IPS DF 6.9 (cell line): Measurements from ENCODE around the gene KDM7A.

Experiments
- DNase-seq: peaks from one replicate; pipeline ENCODE4 v3.0.0-alpha.2; 2013; ENCODE audit warnings: low read depth, low spot score
- H3K27ac ChIP-seq: one replicate; pipeline ENCODE4 v1.5.1; 2013; ENCODE audit warnings: low read length, control low read depth
- H3K27me3 ChIP-seq: 2 replicates; pipeline ENCODE4 v1.6.1; 2013; ENCODE audit warnings: mild to moderate bottlenecking, low read length; ENCODE audit not compliant: control insufficient read depth, insufficient read depth
- H3K36me3 ChIP-seq: 2 replicates; pipeline ENCODE4 v1.6.1; 2013; ENCODE audit warnings: low read length; ENCODE audit not compliant: control insufficient read depth, insufficient read depth
- H3K4me1 ChIP-seq: 2 replicates; pipeline ENCODE4 v1.6.1; 2013; ENCODE audit warnings: low read length; ENCODE audit not compliant: control insufficient read depth, insufficient read depth
- H3K4me3 ChIP-seq: 2 replicates; pipeline ENCODE4 v1.5.1; 2013; ENCODE audit warnings: mild to moderate bottlenecking, low read length
- H3K9me3 ChIP-seq: 2 replicates; pipeline ENCODE4 v1.6.1; 2013; ENCODE audit warnings: low read length, inconsistent platforms; ENCODE audit not compliant: control insufficient read depth, insufficient read depth
- WGBS: extraction: QIAGEN DNeasy Blood & Tissue Kit; methylation state at CpG from one replicate; pipeline ENCODE4 v1.1.7; 2013; ENCODE audit warnings: mixed read lengths, missing lambda C conversion rate; ENCODE audit not compliant: insufficient read length, insufficient coverage; 5-methylcytosine and 5-hydroxymethylcytosine counted together

The KDM7A gene

GRCh38 chr7:140200061-140200989 lies 23.5 kb upstream of the KDM7A start:
- whole genome bisulfite sequencing: no CpG with 5 or more reads among the region's 15 CpGs
- H3K4me1 ChIP-seq: no peaks in the 10 kb centered on the region
- no peak for DNase-seq
- H3K27me3 ChIP-seq: no peaks in the 10 kb centered on the region
- H3K36me3 ChIP-seq: no peaks in the 10 kb centered on the region
- no peak overlapping the region for H3K27ac ChIP-seq
- no peaks in the 10 kb centered on the region for H3K9me3 ChIP-seq
- H3K4me3 ChIP-seq: no peak overlapping the region

- no peaks in the 10 kb centered on the region for H3K36me3 ChIP-seq
- H3K4me1 ChIP-seq: no peaks in the 10 kb centered on the region
- WGBS: 100% methylated on average over 1 of the region's 2 CpGs
- H3K9me3 ChIP-seq: no peaks in the 10 kb centered on the region
- no peak for DNase-seq
- H3K27me3 ChIP-seq: no peaks in the 10 kb centered on the region
- no peak overlapping the region for H3K27ac ChIP-seq
- no peak overlapping the region for H3K4me3 ChIP-seq
These were observed 21.2 kb upstream of the KDM7A start for GRCh38 chr7:140197938-140198337.

- H3K27me3 ChIP-seq: no peaks in the 10 kb centered on the region
- no peaks in the 10 kb centered on the region for H3K4me1 ChIP-seq
- no peak overlapping the region for H3K4me3 ChIP-seq
- no peaks in the 10 kb centered on the region for H3K36me3 ChIP-seq
- no peak for DNase-seq
- no CpG with 5 or more reads among the region's 9 CpGs for WGBS
- H3K27ac ChIP-seq: no peak overlapping the region
- H3K9me3 ChIP-seq: no peaks in the 10 kb centered on the region
These were observed 20.6 kb upstream of the KDM7A start for GRCh38 chr7:140197218-140197890.

GRCh38 chr7:140196361-140197217 lies 19.8 kb upstream of the KDM7A start:
- Histone ChIP-seq H3K27ac (no peak overlapping the region), H3K4me3 (no peak overlapping the region), H3K4me1 (no peaks in the 10 kb centered on the region), H3K27me3 (no peaks in the 10 kb centered on the region), H3K36me3 (no peaks in the 10 kb centered on the region), H3K9me3 (no peaks in the 10 kb centered on the region)
- WGBS: no CpG with 5 or more reads among the region's 10 CpGs
- DNase-seq: no peak

GRCh38 chr7:140195859-140196258 lies 19.1 kb upstream of the KDM7A start:
- H3K9me3 ChIP-seq: no peaks in the 10 kb centered on the region
- WGBS: no CpG with 5 or more reads among the region's 1 CpG
- H3K27ac ChIP-seq: no peak overlapping the region
- H3K4me1 ChIP-seq: no peaks in the 10 kb centered on the region
- no peak overlapping the region for H3K4me3 ChIP-seq
- no peaks in the 10 kb centered on the region for H3K27me3 ChIP-seq
- DNase-seq: no peak
- no peaks in the 10 kb centered on the region for H3K36me3 ChIP-seq

GRCh38 chr7:140192620-140193019 lies 15.8 kb upstream of the KDM7A start:
- Histone ChIP-seq H3K27ac (no peak overlapping the region), H3K27me3 (no peaks in the 10 kb centered on the region), H3K9me3 (no peaks in the 10 kb centered on the region), H3K36me3 (no peaks in the 10 kb centered on the region), H3K4me1 (no peaks in the 10 kb centered on the region), H3K4me3 (no peak overlapping the region)
- no peak for DNase-seq

- Histone ChIP-seq H3K9me3 (no peaks in the 10 kb centered on the region), H3K4me3 (no peak overlapping the region), H3K4me1 (no peaks in the 10 kb centered on the region), H3K27me3 (no peaks in the 10 kb centered on the region), H3K27ac (no peak overlapping the region), H3K36me3 (no peaks in the 10 kb centered on the region)
- no peak for DNase-seq
- WGBS: no CpG with 5 or more reads among the region's 3 CpGs
These were observed 15.4 kb upstream of the KDM7A start for GRCh38 chr7:140192176-140192575.

GRCh38 chr7:140190588-140190987 lies 13.8 kb upstream of the KDM7A start:
- no peaks in the 10 kb centered on the region for H3K9me3 ChIP-seq
- no peaks in the 10 kb centered on the region for H3K4me1 ChIP-seq
- no peaks in the 10 kb centered on the region for H3K36me3 ChIP-seq
- no peak for DNase-seq
- H3K27ac ChIP-seq: no peak overlapping the region
- no peak overlapping the region for H3K4me3 ChIP-seq
- H3K27me3 ChIP-seq: no peaks in the 10 kb centered on the region

- no peak for DNase-seq
- WGBS: no CpG with 5 or more reads among the region's 2 CpGs
- Histone ChIP-seq H3K4me1 (no peaks in the 10 kb centered on the region), H3K27me3 (no peaks in the 10 kb centered on the region), H3K9me3 (no peaks in the 10 kb centered on the region), H3K4me3 (no peak overlapping the region), H3K27ac (no peak overlapping the region), H3K36me3 (no peaks in the 10 kb centered on the region)
These were observed 13.1 kb upstream of the KDM7A start for GRCh38 chr7:140189917-140190316.

GRCh38 chr7:140182917-140183316 lies 6.1 kb upstream of the KDM7A start:
- peaks cover 2% of the 10 kb centered on the region; the same call in 1 of the 2 replicates for H3K27me3 ChIP-seq
- H3K9me3 ChIP-seq: no peaks in the 10 kb centered on the region
- no peaks in the 10 kb centered on the region for H3K4me1 ChIP-seq
- no peak for DNase-seq
- no peak overlapping the region for H3K4me3 ChIP-seq
- no CpG with 5 or more reads among the region's 4 CpGs for WGBS
- no peaks in the 10 kb centered on the region for H3K36me3 ChIP-seq
- no peak overlapping the region for H3K27ac ChIP-seq
